DOHH2 (cell line): ENCODE data around the gene ACD.

Experiments used
- H3F3A ChIP-seq: fragments of 200-600 bp; sonication (generic), shearing (Covaris generic); 2 replicates; pipeline ENCODE4 v1.6.0; 2016; ENCODE audit warnings: antibody characterized with exemption, mild to moderate bottlenecking; ENCODE audit not compliant: control insufficient read depth, insufficient read depth
- H3K27ac ChIP-seq: fragments of 200-600 bp; sonication (generic); 2 replicates; pipeline ENCODE4 v1.5.1; 2014; ENCODE audit warnings: low read depth, mild to moderate bottlenecking, low read length, moderate library complexity
- H3K27me3 ChIP-seq: fragments of 200-600 bp; sonication (generic); 2 replicates; pipeline ENCODE4 v1.6.1; 2014; ENCODE audit warnings: mild to moderate bottlenecking, low read length, mixed read lengths; ENCODE audit not compliant: control insufficient read depth
- H3K36me3 ChIP-seq: fragments of 200-600 bp; sonication (generic); 2 replicates; pipeline ENCODE4 v1.6.1; 2014; ENCODE audit warnings: mild to moderate bottlenecking, low read length, moderate library complexity, mixed read lengths; ENCODE audit not compliant: control insufficient read depth
- H3K4me1 ChIP-seq: fragments of 200-600 bp; sonication (generic); 2 replicates; pipeline ENCODE4 v1.6.1; 2014; ENCODE audit warnings: mild to moderate bottlenecking, low read length, mixed read lengths; ENCODE audit not compliant: control insufficient read depth
- H3K4me2 ChIP-seq: fragments of 200-600 bp; sonication (generic); 2 replicates; pipeline ENCODE4 v1.6.0; 2014; ENCODE audit warnings: mild to moderate bottlenecking, low read length, moderate library complexity
- H3K4me3 ChIP-seq: fragments of 200-600 bp; sonication (generic); 2 replicates; pipeline ENCODE4 v1.5.1; 2014; ENCODE audit warnings: mild to moderate bottlenecking, low read length, mixed read lengths
- H3K79me2 ChIP-seq: fragments of 200-600 bp; sonication (generic); 2 replicates; pipeline ENCODE4 v1.6.1; 2014; ENCODE audit warnings: mild to moderate bottlenecking, low read length, mixed read lengths; ENCODE audit not compliant: control insufficient read depth
- H3K9me2 ChIP-seq: fragments of 200-600 bp; sonication (generic); replicated peaks from 2 replicates; pipeline ENCODE4 v1.6.1; 2014; ENCODE audit warnings: mild to moderate bottlenecking, low read length, mixed read lengths; ENCODE audit not compliant: control insufficient read depth
- H3K9me3 ChIP-seq: fragments of 200-600 bp; sonication (generic); 2 replicates; pipeline ENCODE4 v1.6.1; 2014; ENCODE audit warnings: antibody characterized with exemption, low read length, mixed read lengths; ENCODE audit not compliant: control insufficient read depth, insufficient read depth
- H4K20me1 ChIP-seq: fragments of 200-600 bp; sonication (generic); 2 replicates; pipeline ENCODE4 v1.6.0; 2014; ENCODE audit warnings: low read depth, mild to moderate bottlenecking, antibody characterized with exemption, low read length, moderate library complexity; ENCODE audit not compliant: control insufficient read depth, insufficient read depth
- CTCF ChIP-seq: fragments of 200-600 bp; sonication (generic); IDR thresholded peaks from one replicate; pipeline ENCODE4 v1.5.1; 2014; ENCODE audit warnings: antibody characterized with exemption, mild to moderate bottlenecking, low read depth, low read length; ENCODE audit not compliant: poor library complexity, severe bottlenecking
- EZH2phosphoT487 ChIP-seq: fragments of 200-600 bp; sonication (generic); IDR thresholded peaks from 2 replicates; pipeline ENCODE4 v1.6.1; 2017; ENCODE audit warnings: borderline replicate concordance, mild to moderate bottlenecking, antibody characterized with exemption, low read length, moderate library complexity, mixed read lengths

The ACD gene

GRCh38 chr16:67654403-67654911 lies 5.6 kb downstream of the ACD start:
- no peak for TF ChIP-seq CTCF
- TF ChIP-seq EZH2phosphoT487, result no peak
- Histone ChIP-seq H3K4me2 (no peak overlapping the region), H3F3A (peaks cover 3% of the 10 kb centered on the region; the same call in 1 of the 2 replicates), H3K27ac (no peak overlapping the region), H3K4me1 (peaks cover 13% of the 10 kb centered on the region), H4K20me1 (peaks cover 3% of the 10 kb centered on the region; the same call in 1 of the 2 replicates), H3K36me3 (peaks cover 79% of the 10 kb centered on the region), H3K9me3 (no peaks in the 10 kb centered on the region), H3K79me2 (peaks cover 17% of the 10 kb centered on the region), H3K27me3 (no peaks in the 10 kb centered on the region), H3K9me2 (no peaks in the 10 kb centered on the region), H3K4me3 (no peak overlapping the region)

- TF ChIP-seq EZH2phosphoT487, result no peak
- no peak overlapping the region for H3K4me3 ChIP-seq
- H3K4me2 ChIP-seq, result no peak overlapping the region
- H3K4me1 ChIP-seq, result peaks cover 7% of the 10 kb centered on the region
- peaks cover 3% of the 10 kb centered on the region; the same call in 1 of the 2 replicates for H3F3A ChIP-seq
- H3K27ac ChIP-seq, result no peak overlapping the region
- H3K9me2 ChIP-seq, result no peaks in the 10 kb centered on the region
- peaks cover 79% of the 10 kb centered on the region for H3K36me3 ChIP-seq
- peaks cover 11% of the 10 kb centered on the region for H3K79me2 ChIP-seq
- H3K27me3 ChIP-seq, result no peaks in the 10 kb centered on the region
- H3K9me3 ChIP-seq, result no peaks in the 10 kb centered on the region
- H4K20me1 ChIP-seq, result no peaks in the 10 kb centered on the region
Observed at GRCh38 chr16:67653789-67654402, 6.2 kb downstream of the ACD start.

- Histone ChIP-seq H3K9me3 (no peaks in the 10 kb centered on the region), H3F3A (peaks cover 3% of the 10 kb centered on the region; the same call in 1 of the 2 replicates), H3K9me2 (no peaks in the 10 kb centered on the region), H3K27ac (no peak overlapping the region), H3K4me2 (no peak overlapping the region), H3K27me3 (no peaks in the 10 kb centered on the region), H3K4me3 (no peak overlapping the region), H4K20me1 (no peaks in the 10 kb centered on the region), H3K36me3 (peaks cover 78% of the 10 kb centered on the region), H3K4me1 (peaks cover 1% of the 10 kb centered on the region), H3K79me2 (peaks cover 5% of the 10 kb centered on the region)
- no peak for TF ChIP-seq EZH2phosphoT487
Observed at GRCh38 chr16:67653128-67653788, 6.8 kb downstream of the ACD start.

GRCh38 chr16:67652578-67653127 lies 7.4 kb downstream of the ACD start:
- TF ChIP-seq CTCF (no peak), EZH2phosphoT487 (no peak)
- H3K9me2 ChIP-seq, result no peaks in the 10 kb centered on the region
- H3K27me3 ChIP-seq, result no peaks in the 10 kb centered on the region
- peaks cover 72% of the 10 kb centered on the region for H3K36me3 ChIP-seq
- H4K20me1 ChIP-seq, result no peaks in the 10 kb centered on the region
- no peak overlapping the region for H3K4me2 ChIP-seq
- no peaks in the 10 kb centered on the region for H3K79me2 ChIP-seq
- no peak overlapping the region for H3K27ac ChIP-seq
- H3K4me3 ChIP-seq, result no peak overlapping the region
- no peaks in the 10 kb centered on the region for H3K9me3 ChIP-seq
- peaks cover 3% of the 10 kb centered on the region; the same call in 1 of the 2 replicates for H3F3A ChIP-seq
- H3K4me1 ChIP-seq, result no peaks in the 10 kb centered on the region
